HuH-7.5 (cell line): ENCODE results near the gene ZMAT3.
"Not testable (repeated sequence)": the region's sequence is repeated elsewhere in the genome, so short reads cannot be mapped to it uniquely, and the experiment has no call there.

Source experiments
- DNase-seq: peaks from one replicate; pipeline ENCODE4 v3.0.0; 2011; ENCODE audit warnings: low spot score

The ZMAT3 gene

DNA sequence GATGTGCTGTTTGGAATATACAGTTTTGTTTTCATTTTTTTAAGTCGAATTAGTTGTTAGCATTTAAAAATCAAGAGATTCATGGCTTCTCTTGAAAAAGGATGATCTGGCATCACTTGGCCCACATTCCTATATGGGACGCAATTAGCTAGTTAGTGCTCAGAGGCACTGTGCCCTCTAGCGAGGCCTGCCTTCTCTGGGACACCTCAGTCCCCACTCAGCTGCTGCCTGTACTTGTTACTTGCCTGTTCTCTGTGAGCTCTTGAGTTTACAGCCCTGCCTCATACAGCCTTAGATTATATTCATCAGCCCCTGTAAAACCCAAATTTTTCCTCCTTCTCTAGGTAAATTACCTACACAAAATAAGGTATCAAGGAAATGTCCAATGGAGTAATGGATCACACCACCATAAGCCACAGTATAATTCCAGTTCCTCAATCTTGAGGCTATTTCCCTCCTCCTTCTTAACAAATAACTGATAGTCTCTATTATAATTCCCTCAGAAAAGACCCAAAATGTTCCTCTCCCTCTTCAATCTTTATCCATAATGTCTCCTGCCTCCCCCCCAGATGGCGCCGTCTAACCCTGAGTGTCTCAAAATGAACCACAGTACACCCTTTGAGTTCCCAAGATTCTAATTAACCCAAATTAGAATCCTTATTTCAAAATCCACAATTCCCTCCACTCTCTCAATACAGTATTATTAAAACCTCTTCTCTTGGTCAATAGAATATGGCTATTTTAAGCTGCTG is 2.7 kb downstream of the ZMAT3 start:
- peak; percentile 29 for DNase-seq

DNA sequence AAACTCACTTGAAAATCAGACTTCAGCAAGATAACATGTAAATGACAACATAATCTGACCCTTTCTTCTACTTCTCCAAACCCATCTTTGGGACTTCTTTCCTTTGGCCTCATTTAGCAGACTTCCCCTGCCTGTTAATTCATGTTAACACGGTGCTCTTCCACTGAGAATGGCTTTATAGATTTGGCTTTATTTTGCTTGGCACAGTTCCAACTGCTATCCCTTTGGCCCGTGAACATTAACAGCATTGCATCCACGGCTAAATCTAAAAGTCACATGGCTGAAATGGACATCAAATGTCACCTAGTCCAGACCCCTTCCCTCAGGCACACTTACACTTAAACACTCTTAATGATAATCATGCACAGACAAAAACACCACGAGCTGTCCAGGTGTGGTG is 3.8 kb downstream of the ZMAT3 start:
- DNase-seq = no peak

- DNase-seq = no peak
These were observed 4.3 kb downstream of the ZMAT3 start for GRCh38 chr3:179067291-179067690.

- DNase-seq = no peak
These were observed 7.6 kb downstream of the ZMAT3 start for GRCh38 chr3:179063945-179064560.

DNA sequence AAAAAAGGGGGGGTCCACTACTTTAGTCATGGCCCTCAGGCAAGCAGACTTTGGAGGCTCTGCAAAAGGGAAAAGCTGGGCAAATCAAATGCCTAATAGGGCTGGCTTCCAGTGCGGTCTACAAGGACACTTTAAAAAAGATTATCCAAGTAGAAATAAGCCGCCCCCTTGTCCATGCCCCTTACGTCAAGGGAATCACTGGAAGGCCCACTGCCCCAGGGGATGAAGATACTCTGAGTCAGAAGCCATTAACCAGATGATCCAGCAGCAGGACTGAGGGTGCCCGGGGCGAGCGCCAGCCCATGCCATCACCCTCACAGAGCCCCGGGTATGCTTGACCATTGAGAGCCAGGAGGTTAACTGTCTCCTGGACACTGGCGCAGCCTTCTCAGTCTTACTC is 15.3 kb downstream of the ZMAT3 start:
- DNase-seq = no peak

- DNase-seq = not testable (repeated sequence)
These were observed 17.0 kb downstream of the ZMAT3 start for GRCh38 chr3:179054565-179054964.

GRCh38 chr3:179046497-179047353 is 24.9 kb downstream of the ZMAT3 start:
- DNase-seq = no peak

- DNase-seq = no peak
These were observed 25.7 kb downstream of the ZMAT3 start for GRCh38 chr3:179045719-179046402.

GRCh38 chr3:179038899-179039251 is 32.7 kb downstream of the ZMAT3 start:
- not testable (repeated sequence) for DNase-seq

GRCh38 chr3:179038216-179038898 is 33.3 kb downstream of the ZMAT3 start:
- DNase-seq = no peak

DNA sequence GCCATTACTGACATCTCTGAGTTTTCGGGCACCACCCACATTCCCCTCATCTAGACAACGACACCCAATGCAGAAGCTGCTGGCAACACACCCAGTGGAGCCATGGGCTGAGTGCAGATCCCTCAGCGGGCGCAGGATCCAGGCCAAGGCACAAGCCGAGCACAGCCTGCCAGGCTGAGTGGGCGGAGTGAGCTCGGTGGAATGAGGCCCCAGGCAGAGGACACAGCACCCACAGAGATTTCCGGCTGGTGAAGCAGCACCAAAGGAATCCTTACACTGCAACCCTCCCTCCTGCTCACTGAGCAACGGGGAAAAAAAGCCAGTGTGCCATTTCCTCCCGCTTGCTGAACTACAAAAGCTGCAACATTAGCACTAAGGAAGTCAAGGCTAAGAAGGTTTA is 34.3 kb downstream of the ZMAT3 start:
- no peak for DNase-seq

GRCh38 chr3:179036626-179037300 is 34.8 kb downstream of the ZMAT3 start:
- no peak for DNase-seq

- DNase-seq = no peak
These were observed 35.4 kb downstream of the ZMAT3 start for GRCh38 chr3:179036226-179036625.

- no peak for DNase-seq
These were observed 36.4 kb downstream of the ZMAT3 start for GRCh38 chr3:179035232-179035631.

GRCh38 chr3:179033304-179033657 is 38.3 kb downstream of the ZMAT3 start:
- not testable (repeated sequence) for DNase-seq

GRCh38 chr3:179032454-179033303 is 38.9 kb downstream of the ZMAT3 start:
- DNase-seq = not testable (repeated sequence)

DNA sequence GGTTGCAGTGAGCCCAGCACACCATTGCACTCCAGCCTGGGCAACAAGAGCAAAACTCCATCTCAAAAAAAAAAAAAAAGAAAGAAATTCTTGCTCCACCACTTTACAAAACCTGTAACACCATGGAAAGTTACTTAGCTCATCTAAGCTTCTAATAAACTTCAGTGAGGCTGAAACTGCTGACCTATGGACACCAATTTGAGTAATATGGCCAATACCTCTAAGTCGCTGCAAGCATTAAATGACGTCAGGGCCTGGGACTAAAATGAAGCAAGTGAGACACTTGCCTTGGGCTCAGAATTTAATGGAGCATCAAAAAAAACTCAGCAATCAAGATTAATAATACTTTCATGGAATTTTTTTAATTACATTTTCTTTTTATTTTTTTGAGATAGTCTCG is 42.5 kb downstream of the ZMAT3 start:
- DNase-seq = no peak

- no peak for DNase-seq
These were observed 43.2 kb downstream of the ZMAT3 start for GRCh38 chr3:179028408-179028807.

DNA sequence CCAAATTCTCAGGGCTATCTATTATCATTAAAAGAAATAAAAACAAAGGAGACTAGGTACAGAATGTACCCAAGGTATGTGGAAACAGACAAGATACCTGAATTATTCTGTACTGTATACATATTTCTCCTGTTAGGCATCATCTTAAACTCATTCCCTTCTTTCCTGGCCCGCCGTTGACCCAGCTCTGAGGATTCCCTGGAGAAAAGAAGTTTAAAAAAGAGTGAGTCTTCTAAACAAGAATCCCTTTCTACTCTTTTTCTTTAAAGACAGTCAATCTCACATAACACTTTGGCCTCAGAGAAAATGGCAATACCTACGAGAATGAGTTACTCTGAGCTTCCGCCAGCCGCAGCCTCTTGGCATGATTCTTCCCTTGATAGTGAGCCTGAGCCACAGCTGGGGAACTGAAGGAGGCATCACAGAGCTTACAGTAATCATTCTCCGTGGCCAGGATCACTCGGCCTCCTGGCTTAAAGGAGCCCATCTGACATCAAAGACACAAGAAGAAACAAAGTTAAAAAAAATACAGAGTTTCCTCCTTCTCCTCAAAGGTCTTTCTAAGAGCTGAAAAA is 44.2 kb downstream of the ZMAT3 start:
- DNase-seq = no peak

- no peak for DNase-seq
These were observed 45.0 kb downstream of the ZMAT3 start for GRCh38 chr3:179026636-179027035.
